ENCODE measurements around the gene CACUL1. TPM values are rescaled to one million over a fixed set of nuclear protein-coding genes. Genes with fewer than 3 reads are reported as not detected.
"Not testable (repeated sequence)": the region's sequence is repeated elsewhere in the genome, so short reads cannot be mapped to it uniquely, and the experiment has no call there.

CACUL1 gene
- total RNA-seq, 1 donor from 2014 or later: 30.3 TPM

- no peak for DNase-seq
These were observed 13.5 kb upstream of the CACUL1 start for GRCh38 chr10:118768041-118768919.

- DNase-seq: no peak
These were observed 12.7 kb upstream of the CACUL1 start for GRCh38 chr10:118767297-118768040.

GRCh38 chr10:118764195-118764594 is 9.4 kb upstream of the CACUL1 start:
- DNase-seq: peak; percentile 82

GRCh38 chr10:118763202-118763988 is 8.6 kb upstream of the CACUL1 start:
- no peak for DNase-seq

GRCh38 chr10:118760265-118760664 is 5.5 kb upstream of the CACUL1 start:
- no peak for DNase-seq

- no peak for DNase-seq
These were observed 3.7 kb upstream of the CACUL1 start for GRCh38 chr10:118758449-118758848.

- DNase-seq: peak; percentile 20
These were observed 578 bp downstream of the CACUL1 start for GRCh38 chr10:118754229-118754555.

- DNase-seq: no peak
These were observed 1.2 kb downstream of the CACUL1 start for GRCh38 chr10:118753331-118754228.

- no peak for DNase-seq
These were observed 2.4 kb downstream of the CACUL1 start for GRCh38 chr10:118752409-118752808.

GRCh38 chr10:118751265-118751664 is 3.5 kb downstream of the CACUL1 start:
- no peak for DNase-seq

GRCh38 chr10:118748041-118748440 is 6.7 kb downstream of the CACUL1 start:
- DNase-seq: no peak

- no peak for DNase-seq
These were observed 8.5 kb downstream of the CACUL1 start for GRCh38 chr10:118746246-118746645.

GRCh38 chr10:118745056-118745455 is 9.7 kb downstream of the CACUL1 start:
- no peak for DNase-seq

GRCh38 chr10:118744346-118744918 is 10.3 kb downstream of the CACUL1 start:
- DNase-seq: not testable (repeated sequence)

GRCh38 chr10:118742782-118743181 is 12.0 kb downstream of the CACUL1 start:
- no peak for DNase-seq

- no peak for DNase-seq
These were observed 12.7 kb downstream of the CACUL1 start for GRCh38 chr10:118742032-118742431.

GRCh38 chr10:118738406-118738805 is 16.4 kb downstream of the CACUL1 start:
- no peak for DNase-seq

- no peak for DNase-seq
These were observed 17.0 kb downstream of the CACUL1 start for GRCh38 chr10:118737603-118738302.

GRCh38 chr10:118735294-118735693 is 19.5 kb downstream of the CACUL1 start:
- no peak for DNase-seq

- DNase-seq: no peak
These were observed 20.3 kb downstream of the CACUL1 start for GRCh38 chr10:118734475-118734874.
